HEK293 (cell line): ENCODE results near the gene AOC2.
A peak's percentile ranks its signal among the peaks of the same experiment; 100 is the strongest.

Experiments
- GFI1B ChIP-seq: fragments of 450-650 bp; formaldehyde crosslinking; IDR thresholded peaks from 2 replicates; pipeline ENCODE4 v1.5.1; 2016; ENCODE audit warnings: missing biosample characterization, missing genetic modification characterization
- KLF1 ChIP-seq: fragments of 450-650 bp; formaldehyde crosslinking; IDR thresholded peaks from 2 replicates; pipeline ENCODE4 v1.5.1; 2016; ENCODE audit warnings: missing biosample characterization, missing genetic modification characterization
- KLF16 ChIP-seq: fragments of 450-650 bp; formaldehyde crosslinking; IDR thresholded peaks from 2 replicates; pipeline ENCODE4 v1.5.1; 2017; ENCODE audit warnings: missing biosample characterization, missing genetic modification characterization
- KLF17 ChIP-seq: fragments of 450-650 bp; formaldehyde crosslinking; IDR thresholded peaks from 2 replicates; pipeline ENCODE4 v1.5.1; 2016; ENCODE audit warnings: missing biosample characterization, missing genetic modification characterization
- KLF8 ChIP-seq: fragments of 450-650 bp; formaldehyde crosslinking; IDR thresholded peaks from 2 replicates; pipeline ENCODE4 v1.5.1; 2016; ENCODE audit warnings: missing biosample characterization, missing genetic modification characterization
- KLF9 ChIP-seq: fragments of 450-650 bp; formaldehyde crosslinking; IDR thresholded peaks from 2 replicates; pipeline ENCODE4 v1.5.1; 2016; ENCODE audit warnings: missing biosample characterization, missing genetic modification characterization, low read depth
- SCRT2 ChIP-seq: fragments of 450-650 bp; formaldehyde crosslinking; IDR thresholded peaks from 2 replicates; pipeline ENCODE4 v1.5.1; 2016; ENCODE audit warnings: missing biosample characterization, missing genetic modification characterization
- SP2 ChIP-seq: fragments of 450-650 bp; formaldehyde crosslinking; IDR thresholded peaks from 2 replicates; pipeline ENCODE4 v1.5.1; 2016; ENCODE audit warnings: missing biosample characterization, missing genetic modification characterization
- SP3 ChIP-seq: fragments of 450-650 bp; formaldehyde crosslinking; IDR thresholded peaks from 2 replicates; pipeline ENCODE4 v1.5.1; 2016; ENCODE audit warnings: missing biosample characterization, missing genetic modification characterization
- ZBTB11 ChIP-seq: fragments of 450-650 bp; formaldehyde crosslinking; conservative IDR thresholded peaks from 2 replicates; pipeline ENCODE4 v1.5.1; 2016; ENCODE audit warnings: low read depth, missing biosample characterization, missing genetic modification characterization
- ZBTB17 ChIP-seq: fragments of 450-650 bp; formaldehyde crosslinking; IDR thresholded peaks from 2 replicates; pipeline ENCODE4 v1.5.1; 2016; ENCODE audit warnings: missing biosample characterization, missing genetic modification characterization
- ZBTB20 ChIP-seq: fragments of 450-650 bp; formaldehyde crosslinking; IDR thresholded peaks from 2 replicates; pipeline ENCODE4 v1.5.1; 2016; ENCODE audit warnings: missing biosample characterization, missing genetic modification characterization
- ZBTB21 ChIP-seq: fragments of 450-650 bp; formaldehyde crosslinking; IDR thresholded peaks from 2 replicates; pipeline ENCODE4 v1.5.1; 2017; ENCODE audit warnings: missing biosample characterization, missing genetic modification characterization
- ZBTB48 ChIP-seq: fragments of 450-650 bp; formaldehyde crosslinking; IDR thresholded peaks from 2 replicates; pipeline ENCODE4 v1.5.1; 2016; ENCODE audit warnings: missing biosample characterization, missing genetic modification characterization
- ZBTB49 ChIP-seq: fragments of 450-650 bp; formaldehyde crosslinking; IDR thresholded peaks from 2 replicates; pipeline ENCODE4 v1.5.1; 2016; ENCODE audit warnings: missing biosample characterization, missing genetic modification characterization, low read depth
- ZFP37 ChIP-seq: fragments of 450-650 bp; formaldehyde crosslinking; IDR thresholded peaks from 2 replicates; pipeline ENCODE4 v1.5.1; 2016; ENCODE audit warnings: missing biosample characterization, missing genetic modification characterization
- ZFP69B ChIP-seq: fragments of 450-650 bp; formaldehyde crosslinking; IDR thresholded peaks from 2 replicates; pipeline ENCODE4 v1.5.1; 2016; ENCODE audit warnings: missing biosample characterization, missing genetic modification characterization
- ZIC2 ChIP-seq: fragments of 450-650 bp; formaldehyde crosslinking; IDR thresholded peaks from 2 replicates; pipeline ENCODE4 v1.5.1; 2016; ENCODE audit warnings: missing biosample characterization, missing genetic modification characterization
- ZNF2 ChIP-seq: fragments of 450-650 bp; formaldehyde crosslinking; IDR thresholded peaks from 2 replicates; pipeline ENCODE4 v1.5.1; 2016; ENCODE audit warnings: missing biosample characterization, missing genetic modification characterization
- ZNF223 ChIP-seq: fragments of 450-650 bp; formaldehyde crosslinking; IDR thresholded peaks from 2 replicates; pipeline ENCODE4 v1.5.1; 2016; ENCODE audit warnings: missing biosample characterization, missing genetic modification characterization
- ZNF239 ChIP-seq: fragments of 450-650 bp; formaldehyde crosslinking; IDR thresholded peaks from 2 replicates; pipeline ENCODE4 v1.5.1; 2016; ENCODE audit warnings: missing biosample characterization, missing genetic modification characterization
- ZNF24 ChIP-seq: fragments of 450-650 bp; formaldehyde crosslinking; IDR thresholded peaks from 2 replicates; pipeline ENCODE4 v1.5.1; 2016; ENCODE audit warnings: missing biosample characterization, missing genetic modification characterization
- ZNF423 ChIP-seq: fragments of 450-650 bp; formaldehyde crosslinking; IDR thresholded peaks from 2 replicates; pipeline ENCODE4 v1.5.1; 2016; ENCODE audit warnings: missing biosample characterization, missing genetic modification characterization
- ZNF501 ChIP-seq: fragments of 450-650 bp; formaldehyde crosslinking; IDR thresholded peaks from 2 replicates; pipeline ENCODE4 v1.5.1; 2016; ENCODE audit warnings: missing biosample characterization, missing genetic modification characterization
- ZNF561 ChIP-seq: fragments of 450-650 bp; IDR thresholded peaks from 2 replicates; pipeline ENCODE4 v1.5.1; 2018; ENCODE audit warnings: missing biosample characterization, missing genetic modification characterization, borderline replicate concordance
- ZNF610 ChIP-seq: fragments of 450-650 bp; formaldehyde crosslinking; IDR thresholded peaks from 2 replicates; pipeline ENCODE4 v1.5.1; 2016; ENCODE audit warnings: missing biosample characterization, missing genetic modification characterization, borderline replicate concordance
- ZNF629 ChIP-seq: fragments of 450-650 bp; formaldehyde crosslinking; IDR thresholded peaks from 2 replicates; pipeline ENCODE4 v1.5.1; 2017; ENCODE audit warnings: missing biosample characterization, missing genetic modification characterization
- ZNF660 ChIP-seq: fragments of 450-650 bp; IDR thresholded peaks from 2 replicates; pipeline ENCODE4 v1.5.1; 2018; ENCODE audit warnings: missing biosample characterization, mild to moderate bottlenecking, missing genetic modification characterization
- TF ChIP-seq, protein P1 (sequence below): fragments of 450-650 bp; formaldehyde crosslinking; IDR thresholded peaks from 2 replicates; pipeline ENCODE4 v1.5.1; 2017; ENCODE audit warnings: missing biosample characterization, mild to moderate bottlenecking, missing genetic modification characterization, moderate library complexity
- TF ChIP-seq, protein P2 (sequence below): fragments of 450-650 bp; formaldehyde crosslinking; optimal IDR thresholded peaks from 2 replicates; pipeline ENCODE3; 2016; ENCODE audit warnings: missing biosample characterization, mild to moderate bottlenecking, missing genetic modification characterization

Gene AOC2

DNA sequence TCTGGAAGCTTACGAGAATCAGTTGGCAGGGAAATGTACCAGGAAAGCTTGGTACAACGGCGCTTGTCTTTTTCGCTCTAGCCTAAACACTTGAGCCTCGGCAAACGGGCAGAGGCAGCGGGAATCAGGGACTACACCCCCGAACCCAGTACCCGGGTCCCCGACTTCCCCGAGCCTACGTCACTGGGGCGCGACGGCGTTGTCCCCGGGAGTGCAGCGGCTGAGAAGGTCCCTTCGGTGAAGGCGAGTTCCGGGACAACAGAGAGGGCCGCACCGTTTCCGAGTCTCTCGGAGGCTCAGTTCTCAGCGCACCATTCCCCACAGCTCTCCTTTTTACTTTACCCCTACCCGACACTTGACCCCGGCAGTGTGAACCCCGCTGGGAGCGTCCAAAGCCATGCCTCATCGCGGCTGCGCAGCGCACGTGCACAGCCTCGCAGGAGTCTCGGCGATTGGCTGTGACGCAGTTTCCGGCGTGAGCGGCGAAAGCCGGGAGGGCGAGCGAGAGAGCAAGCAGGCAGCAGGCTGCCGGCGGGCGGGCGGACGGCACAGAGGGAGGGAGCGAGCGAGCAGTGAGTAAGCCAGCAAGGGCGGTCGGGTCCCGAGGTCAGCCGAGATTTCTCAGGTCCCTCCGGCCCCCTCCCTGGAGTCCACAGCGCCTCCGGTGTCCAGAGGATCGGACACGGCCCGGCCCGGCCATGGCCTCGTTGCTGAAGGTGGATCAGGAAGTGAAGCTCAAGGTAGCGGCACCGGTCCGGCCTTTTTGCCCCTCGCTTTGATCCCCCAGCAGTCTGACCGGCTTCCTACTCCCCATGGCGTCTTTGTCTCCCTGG, 11.2 kb upstream of the AOC2 start, which contains the start of gene PSME3 (continued):
- TF ChIP-seq ZNF561 (tag by site-specific recombination) (peak; percentile 83; the same call in 1 of the 2 replicates), KLF9 (tag by site-specific recombination) (0 out of 2 replicates have a peak, but pooled peaks have one; percentile 44), ZNF501 (tag by site-specific recombination) (peak; percentile 95), ZBTB48 (tag by site-specific recombination) (peak; percentile 97), KLF8 (peak; percentile 74; the same call in 1 of the 2 replicates), ZNF223 (tag by site-specific recombination) (no peak), GFI1B (0 out of 2 replicates have a peak, but pooled peaks have one; percentile 23), SP2 (tag by site-specific recombination) (peak; percentile 85), ZBTB21 (tag by site-specific recombination) (peak; percentile 84; the same call in 1 of the 2 replicates), KLF17 (peak; percentile 42; the same call in 1 of the 2 replicates), ZBTB11 (tag by site-specific recombination) (peak; percentile 98), ZNF660 (tag by site-specific recombination) (peak; percentile 15; the same call in 1 of the 2 replicates), ZBTB20 (tag by site-specific recombination) (peak; percentile 98), ZIC2 (peak; percentile 89), ZNF423 (tag by site-specific recombination) (peak; percentile 49; the same call in 1 of the 2 replicates), ZBTB49 (tag by site-specific recombination) (no peak), ZNF2 (peak; percentile 97), ZFP69B (0 out of 2 replicates have a peak, but pooled peaks have one; percentile 25), ZBTB17 (peak; percentile 99), ZFP37 (tag by site-specific recombination) (0 out of 2 replicates have a peak, but pooled peaks have one; percentile 67), SCRT2 (tag by site-specific recombination) (no peak), KLF16 (tag by site-specific recombination) (peak; percentile 81), ZNF24 (tag by site-specific recombination) (peak; percentile 70; the same call in 1 of the 2 replicates), ZNF610 (tag by site-specific recombination) (peak; percentile 93; the same call in 1 of the 2 replicates), ZNF239 (tag by site-specific recombination) (no peak), KLF1 (tag by site-specific recombination) (0 out of 2 replicates have a peak, but pooled peaks have one; percentile 34), SP3 (tag by site-specific recombination) (peak; percentile 60), ZNF629 (tag by site-specific recombination) (peak; percentile 93)
- TF ChIP-seq, protein P1, sequence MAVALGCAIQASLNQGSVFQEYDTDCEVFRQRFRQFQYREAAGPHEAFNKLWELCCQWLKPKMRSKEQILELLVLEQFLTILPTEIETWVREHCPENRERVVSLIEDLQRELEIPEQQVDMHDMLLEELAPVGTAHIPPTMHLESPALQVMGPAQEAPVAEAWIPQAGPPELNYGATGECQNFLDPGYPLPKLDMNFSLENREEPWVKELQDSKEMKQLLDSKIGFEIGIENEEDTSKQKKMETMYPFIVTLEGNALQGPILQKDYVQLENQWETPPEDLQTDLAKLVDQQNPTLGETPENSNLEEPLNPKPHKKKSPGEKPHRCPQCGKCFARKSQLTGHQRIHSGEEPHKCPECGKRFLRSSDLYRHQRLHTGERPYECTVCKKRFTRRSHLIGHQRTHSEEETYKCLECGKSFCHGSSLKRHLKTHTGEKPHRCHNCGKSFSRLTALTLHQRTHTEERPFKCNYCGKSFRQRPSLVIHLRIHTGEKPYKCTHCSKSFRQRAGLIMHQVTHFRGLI (tag by site-specific recombination) = 0 out of 2 replicates have a peak, but pooled peaks have one; percentile 43
- TF ChIP-seq, protein P2, sequence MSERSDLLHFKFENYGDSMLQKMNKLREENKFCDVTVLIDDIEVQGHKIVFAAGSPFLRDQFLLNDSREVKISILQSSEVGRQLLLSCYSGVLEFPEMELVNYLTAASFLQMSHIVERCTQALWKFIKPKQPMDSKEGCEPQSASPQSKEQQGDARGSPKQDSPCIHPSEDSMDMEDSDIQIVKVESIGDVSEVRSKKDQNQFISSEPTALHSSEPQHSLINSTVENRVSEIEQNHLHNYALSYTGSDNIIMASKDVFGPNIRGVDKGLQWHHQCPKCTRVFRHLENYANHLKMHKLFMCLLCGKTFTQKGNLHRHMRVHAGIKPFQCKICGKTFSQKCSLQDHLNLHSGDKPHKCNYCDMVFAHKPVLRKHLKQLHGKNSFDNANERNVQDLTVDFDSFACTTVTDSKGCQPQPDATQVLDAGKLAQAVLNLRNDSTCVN (tag by site-specific recombination) = peak; percentile 96
